Measurements from ENCODE around the gene INTS11.

The INTS11 gene

DNA sequence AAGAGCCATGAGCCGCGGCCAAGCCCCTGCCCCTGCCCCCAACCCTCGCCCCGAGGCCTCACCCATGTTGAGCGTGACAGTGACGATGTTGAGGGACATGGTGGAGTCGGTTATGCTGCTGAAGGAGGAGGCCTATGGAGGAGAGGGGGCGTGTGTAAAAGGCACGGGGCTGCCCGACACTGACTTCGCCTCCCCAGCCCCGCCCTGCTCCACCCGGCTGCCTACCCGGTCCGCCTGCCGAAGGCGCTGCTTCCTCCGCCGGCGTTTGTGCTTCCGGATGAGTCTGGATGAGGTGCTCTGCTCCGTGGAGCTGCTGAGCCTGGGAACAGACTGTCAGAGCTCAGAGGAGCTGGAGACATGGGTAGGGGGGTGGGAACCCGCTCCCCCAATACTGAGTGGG is 15.7 kb upstream of the INTS11 start:
- Histone ChIP-seq H3K27ac (no peak overlapping the region), H3K4me1 (ENCODE audit: low read depth, poor library complexity, severe bottlenecking) (no peaks in the 10 kb centered on the region), H2AFZ (ENCODE audit: low read depth) (no peak overlapping the region), H3K79me2 (ENCODE audit: insufficient read depth, low read depth) (no peaks in the 10 kb centered on the region), H3K4me2 (no peak overlapping the region), H3K4me3 (IDR thresholded peaks at IDR 0.05; ENCODE audit: insufficient read depth, low read depth, low read length) (no peak overlapping the region), H3K36me3 (ENCODE audit: insufficient read depth) (no peaks in the 10 kb centered on the region), H3K9ac (no peak overlapping the region), H4K20me1 (ENCODE audit: insufficient read depth) (no peaks in the 10 kb centered on the region), H3K27me3 (ENCODE audit: insufficient read depth, low read depth) (no peaks in the 10 kb centered on the region)
- TF ChIP-seq, protein P1, sequence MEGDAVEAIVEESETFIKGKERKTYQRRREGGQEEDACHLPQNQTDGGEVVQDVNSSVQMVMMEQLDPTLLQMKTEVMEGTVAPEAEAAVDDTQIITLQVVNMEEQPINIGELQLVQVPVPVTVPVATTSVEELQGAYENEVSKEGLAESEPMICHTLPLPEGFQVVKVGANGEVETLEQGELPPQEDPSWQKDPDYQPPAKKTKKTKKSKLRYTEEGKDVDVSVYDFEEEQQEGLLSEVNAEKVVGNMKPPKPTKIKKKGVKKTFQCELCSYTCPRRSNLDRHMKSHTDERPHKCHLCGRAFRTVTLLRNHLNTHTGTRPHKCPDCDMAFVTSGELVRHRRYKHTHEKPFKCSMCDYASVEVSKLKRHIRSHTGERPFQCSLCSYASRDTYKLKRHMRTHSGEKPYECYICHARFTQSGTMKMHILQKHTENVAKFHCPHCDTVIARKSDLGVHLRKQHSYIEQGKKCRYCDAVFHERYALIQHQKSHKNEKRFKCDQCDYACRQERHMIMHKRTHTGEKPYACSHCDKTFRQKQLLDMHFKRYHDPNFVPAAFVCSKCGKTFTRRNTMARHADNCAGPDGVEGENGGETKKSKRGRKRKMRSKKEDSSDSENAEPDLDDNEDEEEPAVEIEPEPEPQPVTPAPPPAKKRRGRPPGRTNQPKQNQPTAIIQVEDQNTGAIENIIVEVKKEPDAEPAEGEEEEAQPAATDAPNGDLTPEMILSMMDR (conservative IDR thresholded peaks at IDR 0.05; ENCODE audit: low read depth, low read length) = no peak

DNA sequence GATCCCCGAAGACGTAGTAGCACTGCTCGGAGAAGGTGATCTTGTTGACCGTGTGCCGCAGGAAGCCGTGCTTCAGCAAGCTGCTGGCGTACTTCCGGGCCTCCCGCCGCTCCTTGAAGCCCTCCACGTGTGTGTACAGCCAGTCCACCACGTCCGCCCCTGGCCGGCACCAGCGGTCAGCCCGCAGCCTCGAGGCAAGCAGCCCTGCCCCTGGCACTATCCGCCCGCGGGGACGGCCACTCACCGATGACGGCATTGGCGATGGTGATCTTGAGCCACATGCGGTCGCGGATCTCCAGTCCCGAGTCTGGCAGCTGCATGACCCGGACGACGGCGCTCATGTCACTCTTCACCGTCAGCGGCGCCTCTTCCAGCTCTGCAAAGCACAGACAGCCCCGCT is 13.8 kb upstream of the INTS11 start:
- H4K20me1 ChIP-seq (ENCODE audit: insufficient read depth) = no peaks in the 10 kb centered on the region
- TF ChIP-seq, protein P1 (conservative IDR thresholded peaks at IDR 0.05; ENCODE audit: low read depth, low read length) = no peak
- H3K36me3 ChIP-seq (ENCODE audit: insufficient read depth) = no peaks in the 10 kb centered on the region

GRCh38 chr1:1337793-1338147 is 13.3 kb upstream of the INTS11 start:
- Histone ChIP-seq H3K4me1 (ENCODE audit: low read depth, poor library complexity, severe bottlenecking) (no peaks in the 10 kb centered on the region), H3K36me3 (ENCODE audit: insufficient read depth) (no peaks in the 10 kb centered on the region)
- TF ChIP-seq, protein P1 (conservative IDR thresholded peaks at IDR 0.05; ENCODE audit: low read depth, low read length) = no peak

More for the DNA sequence above, 13.8 kb upstream of the INTS11 start:
- Histone ChIP-seq H3K9ac (no peak overlapping the region), H3K4me1 (ENCODE audit: low read depth, poor library complexity, severe bottlenecking) (no peaks in the 10 kb centered on the region), H2AFZ (ENCODE audit: low read depth) (no peak overlapping the region), H3K27ac (no peak overlapping the region), H3K4me3 (IDR thresholded peaks at IDR 0.05; ENCODE audit: insufficient read depth, low read depth, low read length) (no peak overlapping the region), H3K4me2 (no peak overlapping the region), H3K79me2 (ENCODE audit: insufficient read depth, low read depth) (no peaks in the 10 kb centered on the region), H3K27me3 (ENCODE audit: insufficient read depth, low read depth) (no peaks in the 10 kb centered on the region)

DNA sequence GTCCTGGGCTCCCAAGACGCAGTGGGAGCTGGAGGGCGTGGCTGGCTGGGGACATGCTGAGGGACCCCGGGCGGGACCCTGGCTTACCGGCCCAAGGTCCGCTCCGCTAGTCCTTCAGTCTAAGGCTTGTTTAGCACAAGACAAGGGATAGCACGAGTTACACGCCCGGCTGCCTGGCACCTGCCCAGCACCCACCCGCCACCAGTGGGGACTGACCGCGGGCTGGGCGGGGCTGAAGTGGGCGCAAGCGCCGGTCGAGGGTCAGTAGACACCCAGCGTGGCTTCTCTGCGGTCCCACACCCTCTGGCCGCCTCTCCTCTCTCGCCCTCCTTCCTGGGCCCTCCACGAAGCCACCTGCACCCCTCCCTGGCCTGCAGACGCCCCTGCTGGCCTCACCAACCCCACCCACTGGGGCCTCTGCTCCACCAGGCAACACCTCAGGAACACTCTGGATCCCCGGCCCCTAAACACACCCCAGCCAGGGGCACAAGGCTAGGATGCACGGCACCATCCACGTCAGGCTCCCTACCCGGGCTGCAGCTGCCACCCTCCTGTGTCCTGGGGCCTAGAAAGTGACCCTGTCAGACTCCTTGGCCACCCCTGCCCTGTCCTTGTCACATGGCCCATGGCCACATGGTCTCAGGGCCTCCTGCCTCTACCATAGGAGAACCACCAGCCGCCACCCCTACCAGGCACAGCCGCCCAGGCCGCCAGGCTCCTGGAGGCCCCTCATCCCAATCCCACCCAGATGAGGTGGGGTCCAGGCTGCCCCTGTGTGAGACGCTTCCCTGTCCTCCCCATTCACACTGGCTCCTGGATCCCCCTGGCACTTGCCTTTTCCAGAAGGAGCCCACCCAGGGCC is 12.7 kb upstream of the INTS11 start:
- Histone ChIP-seq H3K36me3 (ENCODE audit: insufficient read depth) (no peaks in the 10 kb centered on the region), H3K27me3 (ENCODE audit: insufficient read depth, low read depth) (no peaks in the 10 kb centered on the region), H4K20me1 (ENCODE audit: insufficient read depth) (no peaks in the 10 kb centered on the region), H2AFZ (ENCODE audit: low read depth) (no peak overlapping the region), H3K27ac (no peak overlapping the region), H3K4me1 (ENCODE audit: low read depth, poor library complexity, severe bottlenecking) (no peaks in the 10 kb centered on the region), H3K4me3 (IDR thresholded peaks at IDR 0.05; ENCODE audit: insufficient read depth, low read depth, low read length) (no peak overlapping the region), H3K4me2 (no peak overlapping the region), H3K9ac (no peak overlapping the region), H3K79me2 (ENCODE audit: insufficient read depth, low read depth) (no peaks in the 10 kb centered on the region)
- TF ChIP-seq, protein P1 (conservative IDR thresholded peaks at IDR 0.05; ENCODE audit: low read depth, low read length) = no peak

More at GRCh38 chr1:1337793-1338147, 13.3 kb upstream of the INTS11 start:
- Histone ChIP-seq H3K4me2 (no peak overlapping the region), H3K79me2 (ENCODE audit: insufficient read depth, low read depth) (no peaks in the 10 kb centered on the region), H4K20me1 (ENCODE audit: insufficient read depth) (no peaks in the 10 kb centered on the region), H3K4me3 (IDR thresholded peaks at IDR 0.05; ENCODE audit: insufficient read depth, low read depth, low read length) (no peak overlapping the region), H3K27ac (no peak overlapping the region), H2AFZ (ENCODE audit: low read depth) (no peak overlapping the region), H3K27me3 (ENCODE audit: insufficient read depth, low read depth) (no peaks in the 10 kb centered on the region), H3K9ac (no peak overlapping the region)
